NK-92 (cell line): ENCODE measurements around the gene RHD.
"Not testable (repeated sequence)": the region's sequence is repeated elsewhere in the genome, so short reads cannot be mapped to it uniquely, and the experiment has no call there.

Experiments
- DNase-seq: peaks from one replicate; lab custom pipeline; 2025; ENCODE audit not compliant: unreplicated experiment; lab: John Stamatoyannopoulos, UW

RHD gene

DNA sequence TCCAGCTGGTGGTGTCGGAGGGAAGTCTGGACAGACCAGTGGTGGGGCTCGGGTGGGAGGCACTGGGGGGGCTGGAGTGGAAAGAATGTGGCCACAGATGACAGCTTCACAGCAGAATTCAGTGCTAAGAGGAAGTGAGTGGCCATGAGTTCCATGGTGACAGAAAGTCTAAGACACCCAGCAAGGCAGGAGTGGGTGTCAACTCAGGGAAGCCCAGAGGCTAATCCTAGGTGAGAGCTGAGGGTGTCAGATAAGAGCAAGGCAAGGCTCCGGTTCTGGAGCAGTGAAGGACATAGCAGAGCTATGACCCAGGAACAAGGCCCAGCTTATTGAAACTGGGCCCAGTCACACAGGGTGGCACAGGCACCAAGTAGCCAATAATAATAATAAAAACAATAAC lies 30.0 kb downstream of the RHD start:
- DNase-seq: not testable (repeated sequence)

DNA sequence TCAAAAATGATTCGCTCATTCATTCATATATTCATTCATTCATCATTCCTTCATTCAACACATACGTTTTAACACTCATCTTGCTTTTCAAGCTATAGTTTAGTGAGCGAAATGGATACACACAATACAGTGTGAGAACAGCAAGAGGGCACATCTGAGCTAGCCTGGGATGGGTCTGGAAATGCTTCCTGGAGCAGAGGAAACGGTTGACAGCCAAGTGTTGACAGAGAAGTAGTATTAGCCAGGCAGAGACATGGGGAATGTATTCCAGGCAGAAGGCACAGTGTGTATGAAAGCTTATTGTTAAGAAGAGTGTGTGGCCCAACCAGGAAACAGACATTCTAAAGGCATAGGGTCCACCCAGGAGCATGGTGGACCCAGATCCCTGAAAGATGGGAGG lies 32.6 kb downstream of the RHD start:
- DNase-seq: not testable (repeated sequence)

DNA sequence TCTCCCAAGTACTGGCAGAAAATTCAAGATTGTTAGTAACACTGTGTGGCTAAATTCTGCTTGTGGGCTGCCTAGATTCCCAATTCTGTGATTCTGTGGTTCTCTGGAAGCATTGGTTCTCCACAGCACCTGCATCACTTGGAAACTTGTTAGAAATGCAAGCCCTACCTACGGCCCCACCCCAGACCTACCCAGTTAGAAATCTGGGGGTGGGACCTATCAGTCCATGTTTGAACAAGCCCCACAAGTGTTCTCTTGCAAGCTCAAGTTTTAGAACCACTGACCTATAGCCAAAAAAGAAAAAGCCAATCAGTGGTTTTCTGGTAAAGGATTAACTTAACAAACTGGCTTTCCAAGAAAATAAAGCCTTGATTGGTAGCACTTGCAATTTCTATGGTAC lies 35.9 kb downstream of the RHD start:
- not testable (repeated sequence) for DNase-seq

DNA sequence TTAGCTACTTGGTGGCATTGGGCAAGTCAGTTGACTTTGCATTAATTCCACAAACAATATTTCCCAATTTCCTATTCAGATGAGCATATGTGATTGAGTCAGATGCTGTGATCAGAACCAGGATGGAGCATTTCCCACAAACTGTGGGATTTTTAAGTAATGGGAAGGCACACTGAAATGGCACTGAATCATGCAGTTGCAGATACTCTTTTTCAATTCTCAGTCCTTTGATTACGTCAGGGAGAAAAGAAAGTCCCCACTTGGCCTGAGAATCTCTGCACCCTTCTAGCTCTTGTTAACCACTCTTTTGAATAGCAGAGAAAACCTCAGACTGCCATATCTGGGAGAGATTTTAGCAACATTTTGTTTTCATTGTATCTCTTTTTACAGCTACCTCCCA lies 36.8 kb downstream of the RHD start:
- DNase-seq: not testable (repeated sequence)

DNA sequence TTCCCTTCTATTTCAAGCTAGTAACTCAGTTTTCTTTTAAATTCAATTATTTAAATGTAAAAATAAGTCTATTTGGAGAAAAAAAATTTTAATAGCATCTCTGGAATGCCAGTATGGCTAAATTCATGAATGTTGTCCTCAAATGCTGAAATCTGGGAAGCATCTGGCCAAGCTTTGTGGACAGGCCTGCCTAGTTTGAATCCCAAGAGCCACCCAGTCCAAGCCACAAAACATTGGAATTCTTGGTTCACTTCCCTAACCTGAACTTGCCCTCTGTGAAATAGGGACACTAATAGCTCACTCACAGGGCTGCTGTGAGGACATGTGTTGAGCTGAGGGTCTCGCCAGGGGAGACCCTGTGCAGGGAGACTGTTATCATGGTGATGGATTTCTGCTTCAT lies 37.2 kb downstream of the RHD start:
- not testable (repeated sequence) for DNase-seq

DNA sequence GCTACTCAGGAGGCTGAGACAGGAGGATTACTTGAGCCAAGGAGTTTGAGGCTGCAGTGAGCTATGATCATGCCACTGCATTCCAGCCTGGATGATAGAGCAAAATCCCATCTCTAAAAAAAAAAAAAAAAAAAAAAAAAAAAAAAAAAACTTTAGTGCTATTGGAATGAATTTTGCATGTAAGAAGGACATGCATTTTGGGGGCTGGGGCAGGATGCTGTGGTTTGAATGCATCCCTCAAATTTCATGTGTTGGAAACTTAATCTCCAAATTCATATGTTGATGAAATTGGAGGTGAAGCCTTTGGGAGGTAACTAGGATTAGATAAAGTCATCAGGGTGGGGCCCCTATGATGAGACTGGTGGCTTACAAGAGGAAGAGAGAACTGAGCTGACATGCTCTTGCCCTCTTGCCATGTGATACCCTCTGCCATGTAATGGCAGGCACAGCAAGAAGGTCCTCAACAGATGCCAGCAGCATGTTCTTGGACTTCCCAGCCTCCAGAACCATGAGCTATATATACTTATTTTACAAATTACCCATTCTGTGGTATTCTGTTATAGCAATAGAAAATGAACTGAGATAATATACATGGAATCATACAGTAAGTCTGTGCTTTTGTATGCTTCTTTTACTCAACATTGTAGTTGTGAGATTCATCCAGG lies 40.6 kb downstream of the RHD start:
- DNase-seq: not testable (repeated sequence)

DNA sequence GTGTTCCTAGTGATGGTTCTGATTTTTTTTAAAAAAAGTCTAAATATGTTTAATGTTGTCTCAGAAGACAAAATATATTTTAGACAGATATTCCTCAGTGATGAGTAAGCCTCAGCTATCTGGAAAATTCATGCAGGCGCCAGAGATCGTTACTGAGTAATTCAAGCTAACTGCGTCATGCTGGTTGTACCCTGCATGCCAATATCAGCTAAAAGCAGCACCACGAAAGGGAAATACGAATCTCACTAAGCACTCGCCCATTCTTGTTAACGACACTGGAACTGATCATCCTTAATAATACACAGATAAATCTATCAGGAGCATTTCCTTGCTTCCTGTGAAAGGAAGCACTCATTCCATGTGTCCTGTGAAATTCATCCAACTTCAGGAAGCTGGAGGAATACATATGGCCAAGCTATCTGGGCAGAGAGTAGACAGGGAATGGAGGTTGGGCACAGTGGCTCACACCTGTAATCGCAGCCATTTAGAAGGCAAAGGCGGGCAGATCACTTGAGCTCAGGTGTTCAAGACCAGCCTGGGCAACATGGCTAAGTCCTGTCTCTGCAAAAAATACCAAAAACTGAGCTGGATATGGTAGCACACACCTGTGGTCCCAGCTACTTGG lies 48.1 kb downstream of the RHD start:
- not testable (repeated sequence) for DNase-seq

DNA sequence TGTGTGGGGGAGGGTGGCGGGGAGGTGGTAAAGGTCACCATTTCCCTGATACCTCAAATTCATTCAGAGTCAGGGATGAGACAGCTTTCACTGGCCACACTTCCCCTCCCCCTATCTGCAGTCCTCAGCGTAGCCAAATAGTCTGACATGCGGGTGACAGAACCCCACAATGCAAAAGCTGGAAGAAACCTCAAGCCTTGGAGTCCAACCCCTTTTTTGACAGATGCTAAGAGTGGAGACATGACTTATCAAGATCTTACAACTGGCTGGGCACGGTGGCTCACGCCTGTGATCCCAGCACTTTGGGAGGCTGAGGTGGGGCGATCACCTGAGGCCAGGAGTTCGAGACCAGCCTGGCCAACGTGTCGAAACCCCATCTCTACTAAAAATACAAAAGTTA lies 49.8 kb downstream of the RHD start:
- not testable (repeated sequence) for DNase-seq

DNA sequence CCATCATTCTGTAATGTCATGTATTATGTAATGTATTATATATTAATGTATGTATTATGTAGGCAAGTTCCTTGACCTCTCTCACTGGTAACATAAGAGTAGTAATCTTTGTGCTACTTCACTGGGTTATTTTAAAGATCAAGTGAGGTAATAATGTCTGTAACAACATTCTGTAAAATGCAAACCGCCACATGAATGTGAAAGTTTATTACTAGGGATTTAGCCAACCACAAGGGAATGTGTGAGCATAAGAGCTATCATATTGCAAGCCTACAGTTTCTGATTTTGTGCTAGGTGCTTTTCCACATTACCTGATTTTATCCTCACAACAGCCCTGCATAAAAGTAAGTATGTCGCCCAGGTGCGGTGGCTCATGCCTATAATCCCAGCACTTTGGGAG lies 52.1 kb downstream of the RHD start:
- DNase-seq: not testable (repeated sequence)

DNA sequence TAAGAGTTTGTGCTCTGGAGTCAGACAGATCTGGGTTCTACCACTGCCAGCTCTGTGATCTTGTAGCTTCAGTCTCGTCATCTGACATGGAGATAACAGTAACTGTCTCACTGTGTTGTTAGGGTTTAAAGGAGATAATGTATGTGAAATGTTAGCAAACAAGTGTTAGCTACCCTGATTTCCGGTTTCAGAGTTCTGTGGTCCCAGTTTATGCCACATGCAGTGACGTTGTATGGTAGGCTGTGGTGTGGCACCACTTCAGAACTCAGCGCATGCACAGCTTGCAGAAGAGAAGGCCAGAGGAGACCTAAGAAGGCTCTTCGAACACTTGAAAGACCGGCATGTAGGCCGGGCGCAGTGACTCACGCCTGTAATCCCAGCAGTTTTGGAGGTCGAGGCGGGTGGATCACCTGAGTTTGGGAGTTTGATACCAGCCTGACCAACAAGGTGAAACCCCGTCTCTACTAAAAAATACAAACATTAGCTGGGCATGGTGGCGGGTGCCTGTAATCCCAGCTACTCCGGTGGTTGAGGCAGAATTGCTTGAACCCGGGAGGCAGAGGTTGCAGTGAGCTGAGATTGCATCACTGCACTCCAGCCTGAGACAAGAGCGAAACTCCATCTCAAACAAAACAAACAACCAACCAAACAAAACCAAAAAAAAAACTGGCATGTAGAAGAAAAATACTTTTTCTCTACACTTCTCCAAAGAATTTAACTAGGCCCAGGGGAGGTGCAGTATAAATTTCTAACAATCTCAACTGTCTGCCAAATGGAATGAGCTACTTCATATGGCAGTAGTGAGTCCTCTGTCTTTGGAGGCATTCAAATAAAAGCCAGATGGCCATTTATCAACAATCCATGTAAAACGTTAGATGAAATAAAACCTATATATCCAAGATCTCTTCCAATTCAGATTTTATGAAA lies 55.8 kb downstream of the RHD start:
- not testable (repeated sequence) for DNase-seq

DNA sequence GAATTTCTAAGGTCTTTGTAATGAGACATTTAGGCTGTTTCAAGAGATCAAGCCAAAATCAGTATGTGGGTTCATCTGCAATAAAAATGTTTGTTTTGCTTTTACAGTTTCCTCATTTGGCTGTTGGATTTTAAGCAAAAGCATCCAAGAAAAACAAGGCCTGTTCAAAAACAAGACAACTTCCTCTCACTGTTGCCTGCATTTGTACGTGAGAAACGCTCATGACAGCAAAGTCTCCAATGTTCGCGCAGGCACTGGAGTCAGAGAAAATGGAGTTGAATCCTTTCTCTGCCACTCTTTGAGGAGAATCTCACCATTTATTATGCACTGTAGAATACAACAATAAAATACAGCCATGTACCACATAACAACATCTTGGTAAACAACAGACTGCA lies 56.5 kb downstream of the RHD start:
- not testable (repeated sequence) for DNase-seq

DNA sequence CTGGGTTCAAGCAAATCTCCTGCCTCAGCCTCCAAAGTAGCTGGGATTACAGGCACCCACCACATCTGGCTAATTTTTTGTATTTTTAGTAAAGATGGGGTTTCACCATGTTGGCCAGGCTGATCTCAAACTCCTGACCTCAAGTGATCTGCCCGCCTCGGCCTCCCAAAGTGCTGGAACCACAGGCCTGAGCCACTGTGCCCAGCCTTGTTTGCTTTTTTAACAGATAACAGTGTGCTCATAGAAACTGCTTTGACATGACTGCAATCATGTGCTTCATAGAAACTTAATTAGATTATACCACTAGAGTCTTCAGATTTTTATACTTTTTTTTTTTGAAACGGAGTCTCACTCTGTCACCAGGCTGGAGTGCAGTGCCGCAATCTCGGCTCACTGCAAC lies 57.0 kb downstream of the RHD start:
- DNase-seq: not testable (repeated sequence)

DNA sequence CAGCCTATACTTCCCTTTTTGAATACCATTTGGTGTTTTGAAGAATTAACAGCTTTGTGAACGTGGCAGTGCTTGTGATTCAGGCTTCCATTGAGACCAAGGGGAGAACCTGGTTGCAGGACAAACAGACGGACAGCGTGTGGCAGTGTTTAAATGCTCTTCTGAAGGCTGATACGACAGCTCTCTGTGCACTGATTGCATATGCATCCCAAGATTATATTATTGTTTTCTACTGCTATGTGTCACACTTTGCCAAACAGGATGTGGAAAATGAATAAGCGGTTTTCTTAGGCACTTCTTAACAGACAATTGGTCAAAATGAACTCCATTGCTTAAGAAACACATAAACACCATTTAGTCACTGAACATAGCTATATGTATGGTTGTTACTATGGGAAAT lies 57.6 kb downstream of the RHD start:
- not testable (repeated sequence) for DNase-seq

DNA sequence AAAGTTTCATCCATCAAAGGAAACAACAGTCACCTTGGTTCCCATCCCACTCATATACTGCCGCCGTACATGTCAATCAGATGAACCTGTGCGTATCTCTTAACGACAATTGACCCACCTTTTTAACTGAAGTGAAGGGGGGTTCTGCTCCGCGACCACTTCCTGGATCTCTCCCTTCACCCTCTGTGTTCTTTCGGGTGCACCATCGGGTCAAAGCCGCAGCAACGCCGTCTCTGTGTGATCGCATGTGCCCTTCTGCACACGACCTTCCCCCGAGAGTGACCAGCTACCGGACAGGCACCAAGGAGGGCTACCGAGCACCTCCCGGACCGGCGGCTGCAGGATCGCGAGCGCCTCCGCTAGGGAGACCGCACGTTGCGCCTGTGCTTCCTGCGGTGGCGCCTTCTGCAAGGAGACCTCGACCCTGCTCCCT lies 64.6 kb downstream of the RHD start:
- not testable (repeated sequence) for DNase-seq

DNA sequence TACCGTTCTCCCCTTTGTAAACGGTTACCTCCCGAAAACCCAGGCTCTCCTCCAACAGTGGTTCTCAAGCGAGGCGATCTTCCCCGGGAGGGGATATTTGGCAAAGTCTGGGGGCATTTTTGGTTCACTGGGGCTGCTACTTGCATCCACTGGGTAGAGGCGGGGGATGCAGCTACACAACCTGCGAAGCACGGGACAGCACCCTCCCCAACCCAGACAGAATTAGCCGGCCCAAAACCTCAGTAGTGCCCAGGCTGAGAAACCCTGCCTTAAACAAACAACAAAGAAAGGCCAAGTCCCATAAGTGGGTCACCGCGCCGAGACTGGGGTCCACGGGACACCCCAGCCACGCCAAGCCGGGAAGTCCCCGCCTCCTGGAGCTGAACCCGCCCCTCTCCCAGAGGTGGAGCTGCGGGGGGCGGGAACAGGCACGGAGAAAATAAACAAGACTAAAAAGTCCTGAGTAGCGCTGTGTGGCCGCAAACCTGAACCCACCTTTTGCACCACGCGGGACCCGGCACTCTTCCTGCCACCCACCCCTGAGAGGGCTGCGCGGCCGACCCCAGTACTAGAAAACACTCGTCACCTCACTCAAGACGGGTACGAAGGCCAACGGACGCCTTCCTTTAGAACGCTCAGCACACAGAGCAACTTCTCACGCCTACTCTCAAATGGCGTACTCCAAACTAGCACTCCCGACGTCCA lies 65.3 kb downstream of the RHD start:
- not testable (repeated sequence) for DNase-seq

DNA sequence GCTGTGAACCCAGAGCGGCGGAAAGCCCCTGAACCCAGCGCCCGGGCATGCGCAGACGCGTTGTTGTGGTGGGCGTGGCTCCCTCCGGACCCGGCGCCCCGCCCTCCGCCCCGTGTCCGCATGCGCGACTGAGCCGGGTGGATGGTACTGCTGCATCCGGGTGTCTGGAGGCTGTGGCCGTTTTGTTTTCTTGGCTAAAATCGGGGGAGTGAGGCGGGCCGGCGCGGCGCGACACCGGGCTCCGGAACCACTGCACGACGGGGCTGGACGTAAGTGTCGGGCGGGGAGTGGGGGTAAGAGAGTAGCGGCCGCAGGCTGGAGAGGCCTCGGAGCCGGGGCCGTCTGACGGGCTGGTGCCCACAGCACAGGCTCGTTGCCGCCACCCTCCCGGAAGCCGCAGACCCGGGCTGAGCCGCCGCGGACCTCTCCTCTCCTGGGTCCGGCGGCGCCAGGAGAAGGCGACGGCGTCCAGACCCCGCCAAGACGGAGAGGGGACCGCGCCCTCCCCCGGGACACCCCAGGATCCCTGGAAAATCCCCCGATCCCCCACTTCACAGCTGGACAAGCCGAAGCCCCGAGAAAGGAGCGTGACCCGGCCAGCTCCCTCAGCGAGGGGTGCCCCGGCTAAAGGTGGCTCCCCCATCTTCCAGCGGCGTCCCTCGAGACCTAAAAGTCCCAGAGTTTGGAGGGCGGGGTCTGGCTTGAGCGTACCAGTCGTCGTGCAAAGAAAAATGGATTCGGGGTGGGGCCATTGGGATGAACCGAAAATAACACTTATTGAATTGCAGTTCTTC lies 66.1 kb downstream of the RHD start, which contains the start of gene TMEM50A:
Gene TMEM50A (plus strand): TSS at position 147 of the 794 bp plus-strand sequence. CDS start 2,153 bp downstream, outside the sequence.
- DNase-seq: peak; percentile 60

DNA sequence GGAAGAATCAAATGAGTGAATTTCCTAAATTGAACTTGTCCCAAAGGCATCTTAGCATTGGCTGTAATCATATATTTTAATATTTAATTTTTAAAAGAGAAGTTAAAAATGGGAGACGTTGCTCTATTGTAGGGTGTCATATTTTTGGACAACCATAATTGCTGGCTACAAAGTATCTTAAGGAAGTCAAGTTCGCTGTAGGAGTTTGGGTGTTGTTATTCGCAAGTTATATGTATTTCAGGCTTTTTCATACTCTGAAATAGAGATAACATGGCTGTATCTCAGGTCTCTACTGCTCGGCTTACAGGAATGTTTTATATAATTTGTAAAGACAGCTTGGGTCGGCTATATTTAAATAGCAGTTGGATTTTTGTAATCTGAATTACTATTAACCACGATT lies 66.7 kb downstream of the RHD start:
- DNase-seq: no peak

DNA sequence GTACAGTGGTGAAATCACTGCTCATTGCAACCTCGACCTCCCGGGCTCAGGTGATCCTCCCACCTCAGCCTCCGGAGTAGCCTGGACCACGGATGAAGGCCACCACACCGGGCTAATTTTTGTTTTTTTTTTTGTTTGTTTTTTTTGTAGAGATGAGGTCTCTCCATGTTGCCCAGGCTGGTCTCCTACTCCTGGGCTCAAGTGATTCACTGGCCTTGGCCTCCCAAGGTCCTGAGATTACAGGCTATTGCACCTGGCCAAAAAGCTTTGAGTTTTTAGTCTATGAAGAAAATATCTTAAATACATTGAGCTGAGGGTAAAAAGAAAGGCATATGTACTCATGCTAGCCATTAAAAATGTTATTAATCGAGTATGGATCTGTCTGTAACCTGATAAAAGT lies 69.4 kb downstream of the RHD start:
- no peak for DNase-seq

DNA sequence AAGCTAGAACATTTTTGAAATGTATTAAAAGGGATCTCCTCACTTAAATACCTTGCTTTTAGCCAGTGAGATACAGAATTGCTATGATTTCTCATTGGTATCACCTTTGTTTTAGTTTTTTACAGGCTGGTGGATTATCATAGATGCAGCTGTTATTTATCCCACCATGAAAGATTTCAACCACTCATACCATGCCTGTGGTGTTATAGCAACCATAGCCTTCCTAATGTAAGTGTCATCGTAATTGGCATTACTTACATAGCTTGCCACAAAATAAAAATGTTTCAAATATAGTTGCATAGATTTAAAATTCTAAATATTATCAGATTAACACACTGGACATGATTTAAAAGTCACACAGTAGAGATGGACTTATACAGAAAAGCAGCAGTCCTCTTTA lies 70.5 kb downstream of the RHD start:
- no peak for DNase-seq

DNA sequence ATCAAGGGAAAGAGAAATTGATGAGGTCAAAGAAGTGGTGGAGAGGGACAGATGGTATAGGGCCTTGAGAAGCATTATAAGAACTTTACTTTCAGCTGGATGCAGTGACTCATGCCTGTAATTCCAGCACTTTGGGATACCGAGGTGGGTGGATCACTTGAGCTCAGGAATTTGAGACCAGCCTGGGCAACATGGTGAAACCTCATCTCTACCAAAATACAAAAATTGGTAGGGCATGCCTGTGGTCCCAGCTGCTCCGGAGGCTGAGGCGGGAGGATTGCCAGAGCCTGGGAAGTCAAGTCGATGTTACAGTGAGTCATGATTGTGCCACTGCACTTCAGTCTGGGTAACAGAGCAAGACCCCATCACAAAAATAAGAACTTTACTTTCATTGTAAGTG lies 71.6 kb downstream of the RHD start:
- DNase-seq: no peak
